Left ventricle myocardium inferior (tissue), 1 donor: ENCODE data around the gene TIAM2. TPM values are rescaled to one million over a fixed set of nuclear protein-coding genes. Genes with fewer than 3 reads are reported as not detected.

Experiments used
- DNase-seq: peaks from one replicate; pipeline ENCODE4 v3.0.0-alpha.2; 2020
- H3K27ac ChIP-seq: fragments of 200-600 bp; replicated peaks from 2 replicates; pipeline ENCODE4 v1.8.0; 2021
- H3K27me3 ChIP-seq: fragments of 200-600 bp; 2 replicates; pipeline ENCODE4 v1.8.0; 2021; ENCODE audit warnings: low read depth
- H3K36me3 ChIP-seq: fragments of 200-600 bp; 2 replicates; pipeline ENCODE4 v1.8.0; 2021
- H3K4me1 ChIP-seq: fragments of 200-600 bp; 2 replicates; pipeline ENCODE4 v1.8.0; 2021
- H3K4me3 ChIP-seq: fragments of 200-600 bp; 2 replicates; pipeline ENCODE4 v1.8.0; 2021; ENCODE audit warnings: mild to moderate bottlenecking, moderate library complexity
- H3K9me3 ChIP-seq: fragments of 200-600 bp; replicated peaks from 2 replicates; pipeline ENCODE4 v1.8.0; 2021
- CTCF ChIP-seq: fragments of 200-600 bp; IDR thresholded peaks from 2 replicates; pipeline ENCODE4 v1.8.0; 2021; ENCODE audit warnings: antibody characterized with exemption, mild to moderate bottlenecking, borderline replicate concordance
- intact Hi-C: fragments of 100-400 bp; cut with micrococcal nuclease; formaldehyde crosslinking; loops from one replicate; pipeline ENCODE4 v1.11.0; 2022
- total RNA-seq: library from RNA; stranded (reverse); fragmentation: NEBNext Ultra II Directional; extraction: Animal tissue kit (Norgen Biotek cat#: 25700); gene quantifications from one replicate; pipeline ENCODE4 v1.2.1, GENCODE V29; 2021
- donor health status: DM: no; HTN: yes; CAD: no; lungs with severe emphysema.

Gene TIAM2
- total RNA-seq, 1 donor from 2014 or later, result 12.0 TPM

GRCh38 chr6:155154158-155154830 lies 159.2 kb downstream of the TIAM2 start:
- no peak overlapping the region for H3K4me3 ChIP-seq
- no peak for TF ChIP-seq CTCF
- intact Hi-C loops, result no loop called here
- H3K27ac ChIP-seq, result no peak overlapping the region
- no peak for DNase-seq
- H3K4me1 ChIP-seq, result peaks cover 11% of the 10 kb centered on the region
- no peaks in the 10 kb centered on the region for H3K36me3 ChIP-seq
- no peaks in the 10 kb centered on the region for H3K9me3 ChIP-seq
- H3K27me3 ChIP-seq, result no peaks in the 10 kb centered on the region

DNA sequence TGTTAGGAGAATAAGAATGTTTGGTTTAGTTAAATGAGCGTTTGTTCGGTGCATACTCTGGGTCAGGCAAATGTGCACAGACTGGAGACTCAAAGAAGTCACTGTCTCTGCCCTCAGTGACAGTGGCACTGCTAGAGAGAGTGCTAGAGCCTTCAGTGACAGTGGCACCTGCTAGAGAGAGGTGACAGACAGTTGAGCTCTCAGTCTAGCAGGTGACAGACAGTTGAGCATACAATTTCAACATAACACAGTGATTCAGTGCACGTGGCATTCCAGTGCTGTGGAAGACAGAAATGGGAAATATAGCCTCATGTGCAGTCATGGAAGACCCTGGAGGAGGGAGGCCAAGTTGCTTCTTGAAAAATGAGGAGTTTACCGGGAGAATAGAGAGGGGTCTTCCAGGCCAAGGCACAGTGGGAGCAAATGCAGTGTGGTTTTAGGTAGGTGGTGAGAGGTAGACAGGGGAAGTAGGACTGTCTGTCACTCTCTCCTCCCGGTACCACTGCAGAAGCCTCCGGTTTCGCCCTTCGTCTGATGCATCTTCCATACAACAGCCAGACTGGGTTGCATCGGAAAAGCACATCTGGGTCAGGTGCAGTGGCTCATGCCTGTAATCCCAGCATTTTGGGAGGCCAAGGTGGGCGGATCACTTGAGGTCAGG lies 160.8 kb downstream of the TIAM2 start:
- Histone ChIP-seq H3K4me1 (peaks cover 11% of the 10 kb centered on the region), H3K27ac (no peak overlapping the region), H3K4me3 (no peak overlapping the region), H3K27me3 (no peaks in the 10 kb centered on the region), H3K36me3 (no peaks in the 10 kb centered on the region), H3K9me3 (no peaks in the 10 kb centered on the region)
- intact Hi-C loops, result no loop called here
- TF ChIP-seq CTCF, result no peak
- no peak for DNase-seq

DNA sequence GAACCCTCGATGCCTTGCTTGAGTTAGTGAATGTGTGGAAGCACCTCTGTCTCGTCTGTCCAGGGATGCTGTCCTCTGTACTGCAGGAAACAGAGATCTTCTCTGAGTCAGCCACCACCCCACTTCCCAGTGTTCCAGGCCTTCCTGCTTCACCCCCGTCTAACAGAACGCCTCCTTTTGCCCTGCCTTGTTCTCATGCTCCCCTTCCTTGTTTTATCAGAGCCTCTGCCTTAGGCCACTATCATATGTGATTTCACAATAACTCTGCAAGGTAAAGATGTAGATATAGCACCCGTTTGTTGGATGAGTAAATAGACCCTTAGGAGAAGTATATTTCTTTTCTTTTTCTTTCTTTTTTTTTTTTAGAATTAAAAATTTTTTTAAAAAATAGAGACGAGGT lies 162.0 kb downstream of the TIAM2 start:
- H3K27me3 ChIP-seq, result no peaks in the 10 kb centered on the region
- H3K9me3 ChIP-seq, result no peaks in the 10 kb centered on the region
- peaks cover 11% of the 10 kb centered on the region for H3K4me1 ChIP-seq
- H3K4me3 ChIP-seq, result no peak overlapping the region
- no peak for TF ChIP-seq CTCF
- no peaks in the 10 kb centered on the region for H3K36me3 ChIP-seq
- no peak overlapping the region for H3K27ac ChIP-seq
- DNase-seq, result no peak
- intact Hi-C loops, result no loop called here

GRCh38 chr6:155158030-155158843 lies 163.1 kb downstream of the TIAM2 start:
- no peak for DNase-seq
- intact Hi-C loops, result no loop called here
- Histone ChIP-seq H3K27ac (no peak overlapping the region), H3K4me1 (peaks cover 11% of the 10 kb centered on the region), H3K27me3 (no peaks in the 10 kb centered on the region), H3K9me3 (no peaks in the 10 kb centered on the region), H3K36me3 (no peaks in the 10 kb centered on the region), H3K4me3 (no peak overlapping the region)
- no peak for TF ChIP-seq CTCF

DNA sequence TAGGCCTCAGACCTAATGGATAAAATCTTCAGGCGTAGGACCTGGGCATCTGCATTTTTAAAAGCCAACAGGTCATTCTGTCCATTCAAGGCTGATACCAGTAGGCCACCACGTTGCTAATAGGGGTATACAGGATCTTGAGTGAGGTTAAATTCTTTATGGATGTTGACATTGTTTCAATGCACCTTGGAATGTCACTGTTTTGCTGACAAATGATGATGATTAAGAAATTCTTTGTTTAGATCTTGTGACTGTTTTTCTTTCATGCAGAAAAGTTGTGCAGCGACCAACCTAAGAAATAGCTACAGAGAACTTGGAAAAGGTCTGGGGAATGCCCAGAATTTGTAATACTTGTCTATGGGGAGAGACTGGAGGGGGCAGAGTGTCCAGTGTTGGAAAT lies 167.6 kb downstream of the TIAM2 start:
- no peak for DNase-seq
- TF ChIP-seq CTCF, result no peak

More for the DNA sequence above, 167.6 kb downstream of the TIAM2 start:
- Histone ChIP-seq H3K4me1 (peaks cover 8% of the 10 kb centered on the region), H3K4me3 (no peak overlapping the region), H3K27ac (no peak overlapping the region), H3K9me3 (no peaks in the 10 kb centered on the region), H3K27me3 (no peaks in the 10 kb centered on the region), H3K36me3 (no peaks in the 10 kb centered on the region)
- intact Hi-C loops, result no loop called here
